Brain microvascular endothelial cell (primary cell): ENCODE data around the gene RERE.

Experiments used
- DNase-seq: peaks from one replicate; pipeline ENCODE4 v3.0.0-alpha.2; 2020
- H3K27ac ChIP-seq: fragments of 250-450 bp; sonication (Bioruptor Pico); 2 replicates; pipeline ENCODE4 v1.5.1; 2020; ENCODE audit warnings: mild to moderate bottlenecking, moderate library complexity
- H3K27me3 ChIP-seq: fragments of 250-450 bp; sonication (Bioruptor Pico); replicated peaks from 2 replicates; pipeline ENCODE4 v1.5.1; 2020; ENCODE audit warnings: mild to moderate bottlenecking
- H3K36me3 ChIP-seq: fragments of 250-450 bp; sonication (Bioruptor Pico); replicated peaks from 2 replicates; pipeline ENCODE4 v1.5.1; 2020; ENCODE audit warnings: mild to moderate bottlenecking
- H3K4me3 ChIP-seq: 2 replicates; pipeline ENCODE4 v1.5.1; 2011; ENCODE audit warnings: low read depth, mild to moderate bottlenecking, control low read depth, low read length, moderate library complexity
- CTCF ChIP-seq: IDR thresholded peaks from 2 replicates; pipeline ENCODE4 v1.5.1; 2011; ENCODE audit warnings: low read depth, mild to moderate bottlenecking, moderate library complexity, low read length, control low read depth, inconsistent platforms; ENCODE audit errors: missing control alignments
- in situ Hi-C: cut with HindIII; loops from 2 replicates; pipeline ENCODE4 v1.10.0; 2017; ENCODE audit warnings: low sequenced_read_pairs, low pct_ligation_motif_present

RERE gene

GRCh38 chr1:8685463-8685862 is 132.0 kb downstream of the RERE start:
- Histone ChIP-seq H3K27ac (no peak overlapping the region), H3K36me3 (no peaks in the 10 kb centered on the region), H3K27me3 (no peaks in the 10 kb centered on the region), H3K4me3 (no peak overlapping the region)
- no peak for TF ChIP-seq CTCF
- no peak for DNase-seq
- in situ Hi-C loops = no loop called here

GRCh38 chr1:8684590-8684989 is 132.8 kb downstream of the RERE start:
- Histone ChIP-seq H3K27ac (no peak overlapping the region), H3K27me3 (no peaks in the 10 kb centered on the region), H3K36me3 (no peaks in the 10 kb centered on the region), H3K4me3 (no peak overlapping the region)
- no peak for TF ChIP-seq CTCF
- DNase-seq = no peak
- in situ Hi-C loops = no loop called here

GRCh38 chr1:8682573-8682972 is 134.9 kb downstream of the RERE start:
- in situ Hi-C loops = no loop called here
- Histone ChIP-seq H3K27ac (no peak overlapping the region), H3K4me3 (no peak overlapping the region), H3K36me3 (no peaks in the 10 kb centered on the region), H3K27me3 (no peaks in the 10 kb centered on the region)
- no peak for DNase-seq
- no peak for TF ChIP-seq CTCF

- no peak for TF ChIP-seq CTCF
- no peaks in the 10 kb centered on the region for H3K36me3 ChIP-seq
- in situ Hi-C loops = no loop called here
- H3K27ac ChIP-seq = no peak overlapping the region
- no peak overlapping the region for H3K4me3 ChIP-seq
- H3K27me3 ChIP-seq = no peaks in the 10 kb centered on the region
- DNase-seq = no peak
Observed at GRCh38 chr1:8681911-8682310, 135.5 kb downstream of the RERE start.

- in situ Hi-C loops = no loop called here
- no peak for TF ChIP-seq CTCF
- no peak for DNase-seq
- H3K27me3 ChIP-seq = no peaks in the 10 kb centered on the region
- H3K36me3 ChIP-seq = no peaks in the 10 kb centered on the region
- no peak overlapping the region for H3K27ac ChIP-seq
- H3K4me3 ChIP-seq = no peak overlapping the region
Observed at GRCh38 chr1:8680664-8681650, 136.5 kb downstream of the RERE start.
